Esophagus squamous epithelium (tissue), 4 donors: Measurements from ENCODE around the gene FNBP1.

Source experiments
- CTCF ChIP-seq, 6 experiments: fragments of 450-650 bp in 4 of 6; fragments of 200-600 bp in 2 of 6; sonication (generic) in 2 of 6; IDR thresholded peaks; one replicate each; pipeline ENCODE4 v1.5.1; 2016 to 2019; ENCODE audit warnings: antibody characterized with exemption in 6 of 6, mild to moderate bottlenecking in 4 of 6, moderate library complexity in 4 of 6
- POLR2A ChIP-seq, 4 donors: fragments of 450-650 bp; IDR thresholded peaks; one replicate each; pipeline ENCODE4 v1.6.1; 2017; ENCODE audit warnings: antibody characterized with exemption in 4 of 4, mild to moderate bottlenecking in 4 of 4, moderate library complexity in 3 of 4

DNA sequence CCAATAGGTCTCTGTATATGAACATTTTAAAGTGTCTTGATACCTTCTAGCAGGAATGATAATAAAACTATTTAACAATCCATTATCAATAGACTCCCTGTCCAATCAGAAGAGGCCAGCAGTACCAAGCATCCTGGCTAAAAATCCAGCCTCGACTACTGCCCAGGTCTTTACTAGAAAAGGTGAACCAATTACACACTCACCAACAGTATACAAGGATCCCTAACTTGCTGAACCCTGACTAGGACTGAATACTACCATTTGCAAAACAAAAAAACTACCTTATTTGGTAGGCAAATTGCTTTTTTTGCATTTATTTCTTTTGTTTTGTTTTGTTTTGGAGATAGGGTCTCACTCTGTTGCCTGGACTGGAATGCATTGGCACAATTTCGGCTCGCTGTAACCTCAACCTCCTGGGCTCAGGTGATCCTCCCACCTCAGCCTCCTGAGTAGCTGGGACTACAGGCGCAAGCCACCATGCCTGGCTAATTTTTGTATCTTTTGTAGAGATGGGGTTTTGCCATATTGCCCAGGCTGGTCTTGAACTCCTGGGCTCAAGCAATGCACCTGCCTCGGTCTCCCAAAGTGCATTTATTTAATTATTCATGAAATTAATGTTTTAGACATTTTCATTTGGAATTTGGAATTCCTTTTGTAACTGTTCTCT, 27.5 kb downstream of the FNBP1 start:
- no peak for TF ChIP-seq CTCF (IDR thresholded peaks at IDR 0.05)
- TF ChIP-seq POLR2A (IDR thresholded peaks at IDR 0.05): no peak
